ENCODE data around the gene KCNC1. TPM values are rescaled to one million over a fixed set of nuclear protein-coding genes. Genes with fewer than 3 reads are reported as not detected.
A peak's percentile ranks its signal among the peaks of the same experiment; 100 is the strongest.

The KCNC1 gene
- total RNA-seq, 1 experiment from 2014 or later: 0.04 TPM

DNA sequence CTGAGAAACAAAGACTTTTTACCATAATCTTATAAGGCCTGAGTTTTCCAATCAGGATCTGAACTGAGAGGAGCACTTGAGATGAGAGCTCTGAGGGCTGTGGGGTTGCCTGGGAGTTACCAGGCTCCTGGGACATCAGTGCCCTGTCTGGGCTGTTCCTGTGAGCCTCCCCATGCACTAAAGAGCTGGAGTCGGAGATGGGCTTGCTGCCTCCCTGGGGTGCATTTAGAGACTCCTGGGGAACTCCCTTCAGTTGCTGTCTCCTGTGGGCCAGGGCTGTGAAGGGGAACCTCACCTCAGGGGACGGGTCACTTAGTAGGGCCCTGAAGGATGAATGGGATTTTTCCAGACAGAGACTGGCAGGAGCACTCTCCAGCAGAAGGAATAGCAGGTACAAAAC lies 33.3 kb downstream of the KCNC1 start:
- H2AK5ac ChIP-seq (ENCODE audit: insufficient read length, low read length): no peak overlapping the region
- no peak overlapping the region for H4K8ac ChIP-seq (replicated peaks; ENCODE audit: insufficient read length, low read depth, low read length)
- H2BK120ac ChIP-seq (ENCODE audit: low read depth, low read length, poor library complexity, severe bottlenecking): no peak overlapping the region
- H3K4ac ChIP-seq (ENCODE audit: low read depth, low read length): no peak overlapping the region
- H3K23me2 ChIP-seq (ENCODE audit: insufficient read length, low read depth, low read length, poor library complexity, severe bottlenecking): no peaks in the 10 kb centered on the region
- no peak overlapping the region for H4K5ac ChIP-seq (ENCODE audit: insufficient read length, low read depth, low read length)
- no peak for DNase-seq
- H2BK12ac ChIP-seq (ENCODE audit: insufficient read length, low read depth, low read length): no peak overlapping the region
- H3K23ac ChIP-seq (ENCODE audit: insufficient read length, low read depth, low read length): no peak overlapping the region
- H4K91ac ChIP-seq (ENCODE audit: insufficient read length, low read depth, low read length): no peak overlapping the region
- H3K4me1 Mint-ChIP-seq: peaks cover 4 to 15% of the 10 kb centered on the region in 2 experiments; a peak in 3 of 4 replicates
- no peaks in the 10 kb centered on the region for H4K20me1 ChIP-seq (ENCODE audit: control insufficient read depth, insufficient read depth, insufficient read length)
- no peak overlapping the region for H2BK15ac ChIP-seq (ENCODE audit: low read depth, low read length)
- TF ChIP-seq, protein P1, sequence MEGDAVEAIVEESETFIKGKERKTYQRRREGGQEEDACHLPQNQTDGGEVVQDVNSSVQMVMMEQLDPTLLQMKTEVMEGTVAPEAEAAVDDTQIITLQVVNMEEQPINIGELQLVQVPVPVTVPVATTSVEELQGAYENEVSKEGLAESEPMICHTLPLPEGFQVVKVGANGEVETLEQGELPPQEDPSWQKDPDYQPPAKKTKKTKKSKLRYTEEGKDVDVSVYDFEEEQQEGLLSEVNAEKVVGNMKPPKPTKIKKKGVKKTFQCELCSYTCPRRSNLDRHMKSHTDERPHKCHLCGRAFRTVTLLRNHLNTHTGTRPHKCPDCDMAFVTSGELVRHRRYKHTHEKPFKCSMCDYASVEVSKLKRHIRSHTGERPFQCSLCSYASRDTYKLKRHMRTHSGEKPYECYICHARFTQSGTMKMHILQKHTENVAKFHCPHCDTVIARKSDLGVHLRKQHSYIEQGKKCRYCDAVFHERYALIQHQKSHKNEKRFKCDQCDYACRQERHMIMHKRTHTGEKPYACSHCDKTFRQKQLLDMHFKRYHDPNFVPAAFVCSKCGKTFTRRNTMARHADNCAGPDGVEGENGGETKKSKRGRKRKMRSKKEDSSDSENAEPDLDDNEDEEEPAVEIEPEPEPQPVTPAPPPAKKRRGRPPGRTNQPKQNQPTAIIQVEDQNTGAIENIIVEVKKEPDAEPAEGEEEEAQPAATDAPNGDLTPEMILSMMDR (conservative IDR thresholded peaks at IDR 0.05): no peak
- no peak overlapping the region for H3K56ac ChIP-seq (ENCODE audit: insufficient read length, low read depth, low read length)
- H3K79me2 ChIP-seq (ENCODE audit: insufficient read depth, low read length): no peaks in the 10 kb centered on the region
- H3K27ac Mint-ChIP-seq: 0 out of 7 replicates have a peak overlapping the region, but pooled peaks of 1 of the 3 experiments have one; percentile 54
- no peak overlapping the region for H2AFZ ChIP-seq (ENCODE audit: low read length)
- no peaks in the 10 kb centered on the region for H3K9me3 ChIP-seq (ENCODE audit: control insufficient read depth, low read depth, low read length)
- no peak overlapping the region for H3K18ac ChIP-seq (ENCODE audit: insufficient read length, low read depth, low read length)
- H2BK20ac ChIP-seq (ENCODE audit: low read depth, low read length, poor library complexity, severe bottlenecking): no peak overlapping the region
- no peaks in the 10 kb centered on the region; a peak in 2 of 5 replicates for H3K9me3 Mint-ChIP-seq
- H3K27me3 ChIP-seq (ENCODE audit: insufficient read depth, low read length): no peaks in the 10 kb centered on the region
- H3K9ac ChIP-seq (ENCODE audit: extremely low read depth, insufficient read length, low read length): no peak overlapping the region
- H3K4me3 Mint-ChIP-seq: no peak overlapping the region
- no peaks in the 10 kb centered on the region for H3K36me3 Mint-ChIP-seq (ENCODE audit: insufficient read depth in 1 of 3, low read depth in 3 of 3)
- H3K27ac ChIP-seq (ENCODE audit: insufficient read length, low read depth, low read length): no peak overlapping the region
- H3K4me2 ChIP-seq (ENCODE audit: insufficient read depth, insufficient read length, low read length): no peak overlapping the region
- H3T11ph ChIP-seq (ENCODE audit: low read length): no peak overlapping the region
- no peaks in the 10 kb centered on the region for H3K79me1 ChIP-seq (ENCODE audit: insufficient read depth, low read depth, low read length, poor library complexity, severe bottlenecking)
- H3K27me3 Mint-ChIP-seq (ENCODE audit: low read depth): no peaks in the 10 kb centered on the region; the same call in 1 of the 2 replicates
- WGBS (ENCODE audit: extremely low coverage, insufficient read length, low lambda C conversion rate): no CpG with 5 or more reads among the region's 2 CpGs
- H2BK5ac ChIP-seq (ENCODE audit: insufficient read length, low read length): no peak overlapping the region
- no peaks in the 10 kb centered on the region for H3K4me1 ChIP-seq (ENCODE audit: insufficient read depth, low read length)
- H3K14ac ChIP-seq (ENCODE audit: insufficient read depth, low read length): no peak overlapping the region
